GM12801 (cell line): ENCODE measurements around the gene TMCO4.

Experiments used
- TF ChIP-seq, protein P1 (sequence below): IDR thresholded peaks from one replicate; pipeline ENCODE4 v1.5.1; 2011; ENCODE audit warnings: control low read depth; ENCODE audit not compliant: insufficient read length; ENCODE audit errors: extremely low read depth

TMCO4 gene

DNA sequence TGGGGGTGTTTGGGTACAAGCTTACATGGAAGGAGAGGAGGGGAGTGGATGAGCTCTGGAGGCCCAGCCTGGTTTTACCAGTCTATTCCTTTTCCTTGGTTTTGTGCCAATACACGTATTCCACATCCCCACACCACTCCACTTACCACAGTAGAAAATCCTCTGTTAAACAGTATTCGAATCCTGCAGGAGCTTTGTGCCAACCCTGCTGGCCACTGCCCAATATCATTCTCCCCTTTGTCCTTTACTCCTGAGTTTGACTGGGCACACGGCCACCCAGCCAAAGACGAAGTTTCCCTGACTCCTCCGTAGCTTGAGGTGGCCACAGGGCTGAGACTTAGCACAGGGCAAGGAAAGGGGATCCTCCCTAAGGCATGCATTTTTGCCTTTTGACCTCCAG, 61.6 kb downstream of the TMCO4 start:
- TF ChIP-seq, protein P1, sequence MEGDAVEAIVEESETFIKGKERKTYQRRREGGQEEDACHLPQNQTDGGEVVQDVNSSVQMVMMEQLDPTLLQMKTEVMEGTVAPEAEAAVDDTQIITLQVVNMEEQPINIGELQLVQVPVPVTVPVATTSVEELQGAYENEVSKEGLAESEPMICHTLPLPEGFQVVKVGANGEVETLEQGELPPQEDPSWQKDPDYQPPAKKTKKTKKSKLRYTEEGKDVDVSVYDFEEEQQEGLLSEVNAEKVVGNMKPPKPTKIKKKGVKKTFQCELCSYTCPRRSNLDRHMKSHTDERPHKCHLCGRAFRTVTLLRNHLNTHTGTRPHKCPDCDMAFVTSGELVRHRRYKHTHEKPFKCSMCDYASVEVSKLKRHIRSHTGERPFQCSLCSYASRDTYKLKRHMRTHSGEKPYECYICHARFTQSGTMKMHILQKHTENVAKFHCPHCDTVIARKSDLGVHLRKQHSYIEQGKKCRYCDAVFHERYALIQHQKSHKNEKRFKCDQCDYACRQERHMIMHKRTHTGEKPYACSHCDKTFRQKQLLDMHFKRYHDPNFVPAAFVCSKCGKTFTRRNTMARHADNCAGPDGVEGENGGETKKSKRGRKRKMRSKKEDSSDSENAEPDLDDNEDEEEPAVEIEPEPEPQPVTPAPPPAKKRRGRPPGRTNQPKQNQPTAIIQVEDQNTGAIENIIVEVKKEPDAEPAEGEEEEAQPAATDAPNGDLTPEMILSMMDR: no peak

DNA sequence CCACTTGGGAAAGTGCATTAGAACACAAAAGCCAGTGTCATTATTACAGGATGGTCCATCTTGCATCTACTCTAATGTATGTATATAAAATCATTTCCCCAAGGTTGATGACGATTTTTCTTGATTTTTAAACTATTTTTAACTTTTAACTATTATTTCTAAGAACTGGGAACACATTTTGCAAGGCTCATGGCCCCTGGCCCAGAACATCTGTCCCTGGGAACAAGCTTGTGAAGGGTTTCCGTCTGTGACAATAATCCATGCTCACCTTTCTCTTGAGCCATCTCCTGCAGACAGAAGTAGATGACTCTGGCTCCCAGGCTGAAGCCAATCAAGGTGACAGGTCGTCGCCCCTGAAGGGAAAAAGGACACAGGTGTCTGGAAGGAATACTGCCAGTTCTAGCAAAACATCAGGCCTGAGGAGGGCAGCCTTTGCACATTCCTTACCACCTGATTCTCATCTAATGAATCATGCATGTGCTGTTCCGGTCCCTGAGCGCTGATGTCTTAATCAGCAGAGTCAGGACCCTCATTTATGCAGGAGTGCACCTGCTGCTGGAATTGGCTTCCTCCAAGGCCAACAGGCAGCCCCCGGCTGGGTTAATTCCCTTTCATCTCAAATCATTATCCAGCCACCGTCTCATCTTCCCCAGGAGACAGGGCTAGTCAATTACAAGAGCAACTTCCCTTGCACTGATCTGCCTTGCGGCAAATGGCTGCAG, 62.5 kb downstream of the TMCO4 start:
- TF ChIP-seq, protein P1: no peak

DNA sequence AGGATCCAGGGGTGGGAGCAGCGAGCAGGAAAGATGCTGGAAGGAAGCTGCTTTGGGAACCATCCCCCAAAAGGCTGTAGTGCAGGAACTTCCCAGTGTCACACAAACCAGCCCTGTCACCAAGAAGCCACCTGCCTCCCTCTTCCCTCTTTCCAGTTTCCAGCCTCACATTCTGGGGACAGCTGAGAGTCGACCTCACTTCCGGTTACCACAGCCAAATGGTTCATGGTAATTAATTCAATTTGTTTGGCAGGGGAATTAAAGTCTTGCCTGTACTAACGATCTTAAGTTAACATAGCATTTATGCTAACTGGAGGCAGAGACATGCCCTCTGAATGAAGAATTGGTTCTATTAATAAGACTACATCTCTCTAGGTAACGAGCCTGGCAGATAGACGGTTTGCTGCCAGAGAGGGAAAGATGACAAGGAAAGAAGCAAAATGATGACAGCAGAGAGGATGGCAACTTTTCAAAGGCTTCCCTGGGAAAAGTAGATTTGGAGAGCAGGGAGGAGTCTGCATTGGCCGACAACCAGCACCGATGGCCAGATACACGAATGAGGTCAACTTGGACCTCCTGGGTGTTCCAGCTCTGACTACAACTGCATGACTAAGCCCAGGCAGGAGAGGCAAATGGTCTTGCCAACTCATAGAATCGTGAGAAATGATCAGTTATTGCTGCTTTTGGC, 64.1 kb downstream of the TMCO4 start:
- TF ChIP-seq, protein P1: no peak

GRCh38 chr1:19734472-19734999, 65.2 kb downstream of the TMCO4 start:
- TF ChIP-seq, protein P1: no peak

DNA sequence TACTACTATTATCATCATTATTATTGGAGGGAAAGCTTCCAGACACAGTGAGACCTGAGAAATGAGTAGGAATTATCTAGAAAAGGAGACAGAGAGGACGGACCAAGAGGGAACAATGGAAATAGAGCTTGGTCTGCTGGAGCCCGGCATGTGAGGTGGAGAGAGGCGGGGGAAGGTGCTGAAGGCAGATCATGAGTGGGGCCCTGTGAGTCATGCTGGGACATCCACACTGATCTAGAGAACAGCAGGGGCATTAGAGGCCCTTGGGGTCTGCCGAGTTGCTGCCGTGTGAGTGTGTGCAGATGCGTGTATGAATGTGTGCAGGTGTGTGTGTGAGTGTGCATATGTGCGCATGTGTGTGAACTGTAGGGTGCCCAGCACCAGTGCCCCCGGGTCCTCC, 65.7 kb downstream of the TMCO4 start:
- TF ChIP-seq, protein P1: no peak

DNA sequence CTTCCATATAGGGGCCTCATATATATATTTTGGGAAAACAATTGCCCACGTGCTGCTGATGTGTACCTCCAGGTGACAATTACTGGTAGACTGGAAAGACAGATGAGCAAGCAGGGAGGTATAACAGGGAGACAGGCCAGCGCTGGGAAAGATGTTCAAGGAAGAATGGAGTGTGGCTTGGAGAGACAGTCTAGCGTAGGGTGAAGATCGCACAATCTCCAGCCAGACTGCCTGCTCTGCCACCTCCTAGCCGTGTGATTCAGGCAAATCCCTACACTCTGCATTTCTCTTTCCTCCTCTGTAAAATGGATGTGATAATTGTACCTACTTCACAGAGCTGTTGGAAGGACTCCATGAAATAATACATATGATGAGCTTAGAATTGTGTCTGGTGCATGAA, 66.1 kb downstream of the TMCO4 start:
- TF ChIP-seq, protein P1: no peak

GRCh38 chr1:19731311-19731821, 68.3 kb downstream of the TMCO4 start:
- TF ChIP-seq, protein P1: no peak
